ENCODE measurements around the gene PACSIN2.
A peak's percentile ranks its signal among the peaks of the same experiment; 100 is the strongest.
"Not testable (repeated sequence)": the region's sequence is repeated elsewhere in the genome, so short reads cannot be mapped to it uniquely, and the experiment has no call there.

Gene PACSIN2, protein sequence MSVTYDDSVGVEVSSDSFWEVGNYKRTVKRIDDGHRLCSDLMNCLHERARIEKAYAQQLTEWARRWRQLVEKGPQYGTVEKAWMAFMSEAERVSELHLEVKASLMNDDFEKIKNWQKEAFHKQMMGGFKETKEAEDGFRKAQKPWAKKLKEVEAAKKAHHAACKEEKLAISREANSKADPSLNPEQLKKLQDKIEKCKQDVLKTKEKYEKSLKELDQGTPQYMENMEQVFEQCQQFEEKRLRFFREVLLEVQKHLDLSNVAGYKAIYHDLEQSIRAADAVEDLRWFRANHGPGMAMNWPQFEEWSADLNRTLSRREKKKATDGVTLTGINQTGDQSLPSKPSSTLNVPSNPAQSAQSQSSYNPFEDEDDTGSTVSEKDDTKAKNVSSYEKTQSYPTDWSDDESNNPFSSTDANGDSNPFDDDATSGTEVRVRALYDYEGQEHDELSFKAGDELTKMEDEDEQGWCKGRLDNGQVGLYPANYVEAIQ

GRCh38 chr22:43014869-43015676, at the start of gene PACSIN2:
Gene PACSIN2, minus strand, starts transcription at chr22:43015149. Its CDS starts 103,069 bp downstream, at chr22:42912080.
- peak; percentile 99 for DNase-seq

DNA sequence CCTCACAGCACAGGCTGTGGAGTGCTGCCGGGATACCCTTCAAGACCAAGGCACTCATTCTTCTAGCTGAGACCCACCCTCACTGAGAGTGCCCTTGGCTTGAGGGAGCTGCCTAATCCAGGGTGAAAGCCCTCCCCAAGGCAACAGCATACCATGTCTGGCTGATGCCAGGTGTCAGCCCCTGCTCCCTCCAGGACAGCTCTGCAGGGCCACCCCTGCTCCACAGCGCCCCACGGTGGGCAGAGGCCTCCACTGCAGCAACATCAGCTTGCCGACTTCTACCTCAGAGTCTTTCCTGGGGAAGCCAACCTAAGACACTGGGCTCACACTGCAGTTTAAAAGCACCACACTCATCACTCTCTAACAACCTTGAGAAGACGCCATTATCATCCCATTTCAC, 45.2 kb upstream of the PACSIN2 start:
- DNase-seq: peak; percentile 57

GRCh38 chr22:43057641-43058040, 42.7 kb upstream of the PACSIN2 start:
- no peak for DNase-seq

DNA sequence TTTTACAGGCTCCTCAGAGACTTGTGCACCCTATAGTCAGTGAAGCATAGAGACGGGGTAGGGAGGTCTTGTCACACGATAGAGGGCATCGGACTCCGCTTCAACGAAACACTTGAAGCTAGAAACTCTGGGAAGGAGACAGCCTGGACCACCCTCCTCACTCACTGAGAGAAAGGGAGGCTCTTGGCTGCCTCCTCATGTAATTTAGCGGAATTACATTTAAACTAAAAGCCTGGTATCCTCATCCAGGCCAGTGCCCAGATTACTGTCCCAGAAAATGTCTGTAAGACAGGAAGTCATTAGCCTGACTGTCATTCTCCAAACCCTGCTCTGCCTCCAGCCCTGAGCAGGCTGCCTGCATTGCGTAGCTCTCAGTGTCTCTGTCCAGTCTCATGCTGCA, 38.2 kb upstream of the PACSIN2 start:
- DNase-seq: no peak

DNA sequence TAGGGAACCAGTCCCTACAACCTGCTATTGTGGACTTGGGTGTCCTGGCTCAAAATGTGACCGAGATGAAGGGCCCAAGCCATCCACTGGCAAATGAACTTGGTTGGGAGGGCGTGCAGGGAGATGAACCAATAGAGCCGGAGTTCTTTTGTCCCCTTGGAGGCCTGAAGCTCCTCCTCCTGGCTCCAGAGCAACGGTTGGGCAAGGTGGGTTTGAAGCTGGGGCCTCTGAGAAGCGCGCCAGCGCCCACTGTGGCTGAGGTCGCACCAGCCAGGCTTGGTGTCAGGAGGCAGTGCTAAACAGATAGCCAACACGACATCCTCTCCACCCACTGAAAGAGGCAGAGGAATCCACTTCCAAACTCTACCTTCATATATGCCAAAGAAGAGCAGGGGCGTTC, 36.0 kb upstream of the PACSIN2 start:
- DNase-seq: no peak

DNA sequence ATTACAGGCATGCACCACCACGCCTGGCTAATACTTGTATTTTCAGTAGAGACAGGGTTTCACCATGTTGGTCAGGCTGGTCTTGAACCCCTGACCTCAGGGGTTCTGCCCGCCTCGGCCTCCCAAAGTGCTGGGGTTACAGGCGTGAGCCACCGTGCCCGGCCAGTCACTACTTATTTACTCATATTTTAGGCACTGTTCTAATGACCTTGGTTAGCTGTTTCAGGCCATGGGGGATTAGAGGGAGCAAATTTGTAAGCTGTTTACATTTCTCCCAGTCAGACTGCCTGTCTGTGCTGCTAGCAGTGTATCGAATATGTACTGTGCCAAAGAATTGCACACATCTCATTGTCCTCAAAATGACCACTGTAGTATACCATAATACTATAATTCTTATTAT, 32.7 kb upstream of the PACSIN2 start:
- no peak for DNase-seq

GRCh38 chr22:43044290-43044712, 29.4 kb upstream of the PACSIN2 start:
- DNase-seq: no peak

DNA sequence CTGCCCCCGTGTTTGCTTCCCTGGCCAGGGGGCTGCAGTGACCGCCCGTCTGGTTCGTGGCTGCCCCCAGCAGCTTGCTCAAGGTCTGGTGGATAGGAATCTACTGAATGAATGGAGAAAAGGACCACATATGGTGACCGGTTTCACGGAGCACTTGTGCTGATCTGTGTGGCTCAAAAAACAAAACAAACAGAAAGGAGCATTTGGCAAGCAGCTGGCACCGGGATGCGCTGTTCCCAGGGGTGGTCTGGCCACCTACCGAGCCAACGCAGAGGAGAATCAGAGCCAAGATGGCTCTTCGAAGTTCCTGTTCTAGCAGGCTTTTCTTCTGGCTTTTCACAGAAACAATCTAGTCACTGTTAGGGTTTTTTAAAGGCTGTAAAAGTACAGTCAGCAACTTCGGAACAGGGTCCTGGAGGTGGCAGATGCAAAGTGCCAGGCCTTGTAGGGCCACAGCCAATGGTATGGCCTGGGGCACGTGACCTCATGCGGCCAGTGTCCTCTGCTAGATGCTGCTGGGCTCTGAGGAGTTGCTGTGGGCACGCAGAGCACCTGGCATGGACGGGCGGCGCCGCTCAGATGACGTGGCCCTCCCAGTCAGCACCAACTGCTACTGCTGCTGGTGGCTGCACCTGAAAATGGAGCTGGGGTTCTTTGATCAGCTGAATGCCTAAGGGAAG, 27.3 kb upstream of the PACSIN2 start:
- no peak for DNase-seq

GRCh38 chr22:43039800-43040199, 24.9 kb upstream of the PACSIN2 start:
- DNase-seq: no peak

DNA sequence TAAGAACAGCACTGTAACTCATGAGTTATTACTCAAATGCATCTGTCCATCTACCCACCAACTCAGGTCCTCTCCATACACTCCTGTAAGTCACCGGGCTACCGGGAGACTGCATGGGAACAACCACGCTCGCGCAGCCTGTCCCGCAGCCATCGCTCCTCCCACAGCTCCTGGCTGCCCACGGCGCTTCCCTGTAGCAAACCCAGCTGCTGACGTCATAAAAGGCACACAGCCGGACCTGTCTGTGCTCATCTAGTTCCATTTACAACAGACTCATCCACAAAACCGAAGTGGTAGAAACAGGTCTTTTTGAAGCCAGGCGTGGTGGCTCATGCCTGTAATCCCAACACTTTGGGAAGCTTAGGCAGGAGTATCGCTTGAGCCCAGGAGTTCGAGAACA, 23.4 kb upstream of the PACSIN2 start:
- DNase-seq: no peak

GRCh38 chr22:43036282-43036829, 21.4 kb upstream of the PACSIN2 start:
- DNase-seq: no peak

DNA sequence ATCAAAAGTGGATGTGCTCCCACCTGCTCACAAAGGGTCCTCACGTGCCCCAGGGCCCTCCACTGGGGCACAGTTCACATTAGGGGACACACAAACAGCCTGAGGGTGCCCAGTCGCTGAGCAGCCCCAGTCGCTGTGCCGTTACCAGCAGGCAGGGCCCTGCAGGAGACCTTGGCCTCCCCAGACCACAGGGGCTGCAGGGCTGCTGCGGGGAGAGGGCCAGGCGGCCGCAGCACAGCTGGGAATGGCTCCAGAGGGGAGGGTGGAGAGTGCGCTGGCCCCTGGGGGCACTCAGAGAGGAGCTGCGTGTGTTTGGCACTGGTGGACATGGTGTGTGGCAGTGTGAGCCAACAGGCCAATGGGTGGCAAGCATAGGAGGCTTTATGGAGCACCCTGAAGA, 20.3 kb upstream of the PACSIN2 start:
- DNase-seq: no peak

- no peak for DNase-seq
Observed at GRCh38 chr22:43031617-43032016, 16.7 kb upstream of the PACSIN2 start.

GRCh38 chr22:43018615-43019014, 3.7 kb upstream of the PACSIN2 start:
- no peak for DNase-seq

GRCh38 chr22:43017525-43018460, 2.8 kb upstream of the PACSIN2 start:
- DNase-seq: no peak

DNA sequence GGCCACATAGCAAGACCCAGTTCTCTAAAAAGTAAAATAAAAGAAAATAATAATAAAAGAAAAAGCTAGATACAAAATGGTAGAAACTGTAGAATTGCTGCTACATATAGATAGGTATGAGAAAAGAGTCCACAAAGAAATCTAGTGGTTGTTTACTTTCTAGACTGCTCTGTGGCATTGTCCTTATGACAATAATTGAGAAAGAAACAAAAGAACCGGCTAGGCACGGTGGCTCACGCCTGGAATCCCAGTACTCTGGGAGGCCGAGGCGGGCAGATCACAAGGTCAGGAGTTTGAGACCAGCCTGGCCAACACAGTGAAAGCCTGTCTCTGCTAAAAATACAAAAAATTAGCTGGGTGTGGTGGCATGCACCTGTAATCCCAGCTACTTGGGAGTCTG, 1.2 kb upstream of the PACSIN2 start:
- not testable (repeated sequence) for DNase-seq

- DNase-seq: no peak
Observed at GRCh38 chr22:43015677-43016042, 711 bp upstream of the PACSIN2 start.

- DNase-seq: no peak
Observed at GRCh38 chr22:43014316-43014868, 557 bp downstream of the PACSIN2 start.

DNA sequence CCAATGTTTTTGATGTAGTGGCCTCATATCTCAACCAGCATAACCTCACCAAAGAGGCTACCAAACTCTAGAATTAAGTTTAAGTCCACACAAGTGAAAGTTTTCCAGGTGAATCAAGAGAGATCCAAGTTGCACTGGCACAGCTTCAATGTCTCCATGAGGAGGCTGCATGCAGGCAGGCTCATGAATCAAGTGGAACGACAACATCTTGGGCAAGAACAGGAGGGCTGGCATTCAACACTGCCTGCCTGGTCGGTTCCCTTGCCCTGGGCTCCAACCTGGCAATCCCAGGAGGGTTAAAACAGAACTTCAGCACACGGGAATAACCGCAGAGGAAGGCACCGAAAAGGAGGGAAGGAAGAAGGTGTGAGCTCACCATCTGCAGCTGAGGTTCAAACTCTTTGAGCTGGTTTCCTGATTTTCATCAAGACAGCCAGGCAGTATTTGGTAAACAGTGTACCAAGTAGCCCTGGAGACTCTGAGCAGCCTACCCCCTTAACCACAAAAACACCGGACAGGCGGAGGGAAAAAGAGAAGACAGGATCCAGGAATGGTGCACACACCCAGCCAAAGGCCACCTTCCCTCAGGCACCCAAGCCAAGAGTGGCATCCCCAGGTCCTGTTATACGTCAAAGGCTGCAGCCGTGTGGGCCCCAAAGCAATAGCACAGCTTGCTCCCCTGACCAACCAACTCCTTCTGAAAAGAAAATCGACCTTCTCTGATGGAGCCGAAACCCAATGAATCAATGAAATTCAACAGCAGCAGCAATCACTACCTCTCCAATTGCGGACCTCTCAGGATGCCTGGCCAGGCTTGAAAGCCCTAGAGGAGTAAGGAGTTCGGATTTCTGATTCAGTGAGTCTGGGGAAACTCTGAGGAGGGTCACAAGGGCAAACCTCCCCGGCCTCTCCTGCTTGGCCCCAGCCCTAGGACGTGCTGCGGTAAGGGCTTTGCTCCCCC, 1.3 kb downstream of the PACSIN2 start:
- DNase-seq: no peak

GRCh38 chr22:43012390-43012789, 2.6 kb downstream of the PACSIN2 start:
- no peak for DNase-seq

Data from activated CD4-positive, alpha-beta T cell treated with anti-CD3 and anti-CD28 coated beads, Interleukin-2, amount 50 U/mL, for 16 hours (primary cell).